GDM1 (cell line): Measurements from ENCODE around the gene GJB4.
"Not testable (repeated sequence)": the region's sequence is repeated elsewhere in the genome, so short reads cannot be mapped to it uniquely, and the experiment has no call there.

Experiments
- DNase-seq: peaks from one replicate; lab custom pipeline; 2025; lab: John Stamatoyannopoulos, UW

Gene GJB4

DNA sequence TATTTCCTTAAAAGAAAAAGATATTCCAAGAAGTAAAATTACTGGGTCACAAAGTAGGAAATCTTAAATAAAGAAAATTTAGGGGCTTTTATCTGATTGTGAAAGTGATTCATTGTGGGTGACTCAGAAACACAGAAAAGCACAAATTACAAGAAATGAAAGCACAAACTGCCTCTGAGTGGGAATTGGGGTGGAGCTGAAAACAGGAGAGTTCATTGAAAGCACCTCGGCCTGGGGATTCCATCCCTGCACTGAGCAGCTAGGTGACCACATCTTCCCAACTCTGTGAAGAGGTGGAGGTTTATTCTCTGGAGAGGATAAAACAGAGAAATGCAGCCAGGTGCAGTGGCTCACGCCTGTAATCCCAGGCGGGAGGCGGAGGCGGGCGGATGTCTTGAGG lies 40.7 kb downstream of the GJB4 start:
- DNase-seq, result no peak

DNA sequence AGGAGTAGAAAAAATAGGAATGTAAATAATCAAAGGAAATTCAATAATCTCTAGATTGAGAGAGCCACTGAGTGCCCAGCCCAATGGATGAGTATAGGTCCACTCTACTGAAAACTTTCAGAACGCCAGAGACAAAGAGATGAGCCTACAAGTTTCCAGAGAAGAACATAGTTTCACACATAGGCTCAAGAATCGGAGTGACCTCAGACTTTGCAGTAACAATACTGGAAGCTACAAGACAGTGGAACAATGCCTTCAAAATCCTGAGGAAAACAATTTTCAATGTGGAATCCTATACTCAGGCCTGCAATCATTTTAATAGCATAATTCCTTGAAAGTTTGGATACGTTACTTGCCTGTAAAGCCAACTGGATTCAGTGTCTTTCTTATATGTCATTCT lies 44.2 kb downstream of the GJB4 start:
- DNase-seq, result no peak

DNA sequence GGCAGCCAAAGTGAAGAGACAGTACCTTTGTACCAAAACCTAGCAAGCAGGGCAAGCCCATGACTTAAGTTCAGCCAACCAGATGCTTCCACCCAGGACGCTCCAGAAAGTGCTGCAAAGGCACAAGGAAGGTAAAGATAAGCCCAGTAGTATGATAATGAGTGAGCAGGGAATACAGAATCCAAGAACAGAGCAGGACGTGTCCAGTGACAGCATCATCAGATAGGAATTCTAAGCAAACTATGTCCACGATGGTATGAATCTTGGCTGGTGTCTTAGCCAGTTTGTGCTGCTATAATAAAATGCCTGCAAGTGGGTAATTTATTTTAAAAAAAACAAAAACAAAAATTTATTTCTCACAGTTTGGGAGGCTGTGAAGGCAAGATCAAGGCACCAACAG lies 46.9 kb downstream of the GJB4 start:
- no peak for DNase-seq

DNA sequence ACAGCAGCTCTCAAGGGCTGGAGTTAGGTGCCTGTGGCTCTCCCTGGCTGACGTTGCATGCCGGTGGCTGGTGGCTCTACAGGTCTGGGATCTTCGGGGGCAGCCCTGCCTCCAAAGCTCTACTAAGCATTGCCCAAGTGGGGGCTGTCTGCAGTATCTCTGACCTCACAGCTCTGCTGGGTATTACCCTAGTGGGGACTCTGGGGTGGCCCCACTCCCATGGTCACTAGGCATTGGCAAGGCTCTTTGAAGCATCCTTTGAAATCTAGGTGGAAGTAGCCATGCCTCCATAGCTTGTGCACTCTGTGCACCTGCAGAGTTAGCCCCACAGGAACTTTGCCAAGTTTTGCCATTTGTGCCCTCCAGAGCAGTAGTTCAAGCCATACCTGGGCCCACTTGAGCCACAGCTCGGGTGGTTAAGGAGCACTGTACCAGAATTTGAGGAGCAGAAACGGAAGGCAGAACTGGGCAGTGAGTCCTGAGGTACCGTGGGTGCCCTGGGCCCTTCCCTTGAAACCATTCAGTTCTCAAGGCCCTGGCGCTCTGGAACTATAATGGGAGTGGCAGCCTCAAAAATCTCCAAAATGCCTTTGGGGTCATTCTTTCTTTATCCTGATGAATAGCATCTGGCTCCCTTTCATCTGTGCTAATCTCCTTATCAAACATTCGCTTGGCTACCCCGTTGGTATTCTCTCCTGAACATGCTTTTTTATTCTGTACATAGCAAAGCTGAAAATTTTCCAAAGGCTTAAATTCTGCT lies 48.7 kb downstream of the GJB4 start:
- DNase-seq, result no peak

DNA sequence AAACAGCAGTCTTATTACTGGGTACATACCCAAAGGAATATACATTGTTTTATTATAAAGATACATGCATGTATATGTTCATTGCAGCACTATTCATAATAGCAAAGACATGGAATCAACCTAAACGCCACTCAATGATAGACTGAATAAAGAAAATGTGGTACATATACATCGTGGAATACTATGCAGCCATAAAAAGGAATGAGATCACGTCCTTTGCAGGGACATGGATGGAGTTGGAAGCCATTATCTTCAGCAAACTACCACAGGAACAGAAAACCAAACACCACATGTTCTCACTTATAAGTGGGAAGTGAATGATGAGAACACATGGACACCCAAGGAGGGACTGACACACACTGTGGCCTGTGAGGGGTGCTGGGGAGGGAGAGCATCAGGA lies 51.2 kb downstream of the GJB4 start:
- DNase-seq, result not testable (repeated sequence)
